ENCODE data around the gene CDH12. TPM values are rescaled to one million over a fixed set of nuclear protein-coding genes. Genes with fewer than 3 reads are reported as not detected.
"Not testable (repeated sequence)": the region's sequence is repeated elsewhere in the genome, so short reads cannot be mapped to it uniquely, and the experiment has no call there.

Gene CDH12
- total RNA-seq, 3 donors from 2014 or later: not detected

DNA sequence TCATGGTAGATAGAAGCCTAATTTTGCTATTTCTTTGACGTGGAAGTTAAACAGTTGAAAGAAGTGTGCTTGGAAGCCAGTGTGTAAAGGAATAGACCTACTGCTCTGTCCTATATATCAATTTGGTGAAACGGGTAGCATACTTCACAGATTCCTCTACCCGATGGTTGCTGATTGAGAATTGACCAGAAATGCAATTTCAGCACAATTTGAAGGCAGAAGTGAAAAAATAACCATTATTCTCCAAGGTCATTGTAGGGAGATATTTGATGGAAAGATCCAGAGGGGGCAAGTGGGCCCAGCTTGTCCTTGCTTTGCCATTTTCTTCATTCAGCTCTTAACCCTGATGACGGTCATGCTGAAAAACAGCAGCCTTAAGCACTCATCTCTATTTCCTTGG is 15.3 kb downstream of the CDH12 start:
- no peaks in the 10 kb centered on the region for H3K36me3 Mint-ChIP-seq (ENCODE audit: insufficient read depth)
- DNase-seq (no peak), ATAC-seq (no peak)
- no peaks in the 10 kb centered on the region for H3K4me1 Mint-ChIP-seq (ENCODE audit: low read depth)
- H3K27me3 Mint-ChIP-seq (ENCODE audit: low read depth): no peaks in the 10 kb centered on the region
- H3K4me3 Mint-ChIP-seq: no peak overlapping the region
- H3K9me3 Mint-ChIP-seq: peaks cover 21% of the 10 kb centered on the region

- no peak for ATAC-seq
- no peak for DNase-seq
- H3K9me3 Mint-ChIP-seq: peaks cover 10% of the 10 kb centered on the region
- no peaks in the 10 kb centered on the region for H3K36me3 Mint-ChIP-seq (ENCODE audit: insufficient read depth)
- no peaks in the 10 kb centered on the region for H3K27me3 Mint-ChIP-seq (ENCODE audit: low read depth)
- H3K4me1 Mint-ChIP-seq (ENCODE audit: low read depth): no peaks in the 10 kb centered on the region
- H3K4me3 Mint-ChIP-seq: no peak overlapping the region
Observed at GRCh38 chr5:22835686-22836085, 17.5 kb downstream of the CDH12 start.

DNA sequence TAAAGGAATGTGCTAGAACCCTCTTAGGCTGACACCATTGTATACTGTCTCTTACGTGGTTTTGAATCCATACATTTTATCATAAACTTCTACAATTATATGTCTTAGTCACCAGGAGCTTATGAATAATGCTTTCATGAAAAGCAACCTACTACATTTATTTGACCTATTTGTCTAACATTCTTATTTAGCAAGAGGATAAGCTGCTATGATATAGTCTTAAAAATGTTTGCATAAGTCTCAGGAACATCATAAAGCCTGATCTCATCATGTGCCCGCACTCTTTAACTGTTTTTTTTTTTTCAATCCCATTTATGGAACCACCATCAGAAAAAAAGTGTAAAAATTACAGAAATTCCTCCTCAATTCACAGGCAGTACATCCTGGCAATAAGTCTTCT is 59.7 kb downstream of the CDH12 start:
- H3K36me3 Mint-ChIP-seq (ENCODE audit: insufficient read depth): no peaks in the 10 kb centered on the region
- no peaks in the 10 kb centered on the region for H3K27me3 Mint-ChIP-seq (ENCODE audit: low read depth)
- no peaks in the 10 kb centered on the region for H3K4me1 Mint-ChIP-seq (ENCODE audit: low read depth)
- no peak for ATAC-seq
- no peak for DNase-seq
- peaks cover 13% of the 10 kb centered on the region for H3K9me3 Mint-ChIP-seq
- H3K4me3 Mint-ChIP-seq: no peak overlapping the region

DNA sequence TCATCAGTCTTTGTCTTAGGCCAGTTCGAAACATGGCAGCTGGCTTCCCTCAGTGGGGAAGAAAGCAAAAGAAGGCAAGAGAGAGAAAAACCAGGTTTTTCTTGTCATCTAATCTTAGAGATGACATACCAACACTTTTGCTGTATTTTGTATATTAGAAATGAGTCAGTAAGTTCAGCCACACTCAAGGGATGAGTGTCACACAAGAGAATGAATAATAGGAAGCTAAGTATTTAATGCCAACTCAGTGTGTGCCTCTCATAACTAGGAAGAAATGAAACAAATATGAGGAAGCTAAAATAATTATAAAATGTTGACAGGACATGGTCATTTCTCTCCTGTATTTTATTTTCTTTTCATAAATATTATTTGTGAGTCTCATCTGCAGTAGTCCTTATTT is 65.3 kb downstream of the CDH12 start:
- no peak overlapping the region for H3K4me3 Mint-ChIP-seq
- DNase-seq (no peak), ATAC-seq (no peak)
- no peaks in the 10 kb centered on the region for H3K27me3 Mint-ChIP-seq (ENCODE audit: low read depth)
- no peaks in the 10 kb centered on the region for H3K4me1 Mint-ChIP-seq (ENCODE audit: low read depth)
- H3K36me3 Mint-ChIP-seq (ENCODE audit: insufficient read depth): no peaks in the 10 kb centered on the region
- H3K9me3 Mint-ChIP-seq: peaks cover 12% of the 10 kb centered on the region

- no peak for DNase-seq
- no peaks in the 10 kb centered on the region for H3K27me3 Mint-ChIP-seq (ENCODE audit: low read depth)
- no peaks in the 10 kb centered on the region for H3K36me3 Mint-ChIP-seq (ENCODE audit: insufficient read depth)
- peaks cover 12% of the 10 kb centered on the region for H3K9me3 Mint-ChIP-seq
- no peaks in the 10 kb centered on the region for H3K4me1 Mint-ChIP-seq (ENCODE audit: low read depth)
- no peak for ATAC-seq
- H3K4me3 Mint-ChIP-seq: no peak overlapping the region
Observed at GRCh38 chr5:22787398-22787797, 65.7 kb downstream of the CDH12 start.

GRCh38 chr5:22780756-22781155 is 72.4 kb downstream of the CDH12 start:
- peaks cover 5% of the 10 kb centered on the region for H3K9me3 Mint-ChIP-seq
- DNase-seq (no peak), ATAC-seq (no peak)
- H3K4me1 Mint-ChIP-seq (ENCODE audit: low read depth): no peaks in the 10 kb centered on the region
- no peaks in the 10 kb centered on the region for H3K27me3 Mint-ChIP-seq (ENCODE audit: low read depth)
- no peaks in the 10 kb centered on the region for H3K36me3 Mint-ChIP-seq (ENCODE audit: insufficient read depth)
- H3K4me3 Mint-ChIP-seq: no peak overlapping the region

GRCh38 chr5:22779499-22779898 is 73.6 kb downstream of the CDH12 start:
- Mint-ChIP-seq H3K36me3 (ENCODE audit: insufficient read depth) (no peaks in the 10 kb centered on the region), H3K4me1 (ENCODE audit: low read depth) (no peaks in the 10 kb centered on the region), H3K4me3 (no peak overlapping the region), H3K9me3 (peaks cover 7% of the 10 kb centered on the region), H3K27me3 (ENCODE audit: low read depth) (no peaks in the 10 kb centered on the region)
- ATAC-seq (no peak), DNase-seq (no peak)

GRCh38 chr5:22776285-22776684 is 76.9 kb downstream of the CDH12 start:
- Mint-ChIP-seq H3K36me3 (ENCODE audit: insufficient read depth) (no peaks in the 10 kb centered on the region), H3K4me3 (no peak overlapping the region), H3K4me1 (ENCODE audit: low read depth) (no peaks in the 10 kb centered on the region), H3K9me3 (peaks cover 11% of the 10 kb centered on the region), H3K27me3 (ENCODE audit: low read depth) (no peaks in the 10 kb centered on the region)
- ATAC-seq (no peak), DNase-seq (no peak)

DNA sequence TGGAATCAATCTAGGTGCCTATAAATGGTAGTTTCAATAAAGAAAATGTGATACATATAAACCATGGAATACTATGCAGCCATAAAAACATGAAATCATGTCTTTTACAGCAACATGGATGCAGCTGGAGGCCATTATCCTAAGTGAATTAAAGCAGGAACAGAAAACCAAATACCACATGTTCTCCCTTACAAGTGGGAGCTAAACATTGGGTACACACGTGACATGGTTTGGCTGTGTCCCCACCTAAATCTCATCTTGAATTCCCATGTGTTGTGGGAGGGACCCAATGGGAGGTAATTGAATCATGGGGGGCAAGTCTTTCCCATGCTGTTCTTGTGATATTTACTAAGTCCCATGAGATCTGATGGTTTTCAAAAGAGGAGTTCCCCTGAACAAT is 78.9 kb downstream of the CDH12 start:
- peaks cover 14% of the 10 kb centered on the region for H3K9me3 Mint-ChIP-seq
- ATAC-seq; H3K4me1 Mint-ChIP-seq (ENCODE audit: low read depth); H3K36me3 Mint-ChIP-seq (ENCODE audit: insufficient read depth); H3K27me3 Mint-ChIP-seq (ENCODE audit: low read depth); H3K4me3 Mint-ChIP-seq; DNase-seq: not testable (repeated sequence)

DNA sequence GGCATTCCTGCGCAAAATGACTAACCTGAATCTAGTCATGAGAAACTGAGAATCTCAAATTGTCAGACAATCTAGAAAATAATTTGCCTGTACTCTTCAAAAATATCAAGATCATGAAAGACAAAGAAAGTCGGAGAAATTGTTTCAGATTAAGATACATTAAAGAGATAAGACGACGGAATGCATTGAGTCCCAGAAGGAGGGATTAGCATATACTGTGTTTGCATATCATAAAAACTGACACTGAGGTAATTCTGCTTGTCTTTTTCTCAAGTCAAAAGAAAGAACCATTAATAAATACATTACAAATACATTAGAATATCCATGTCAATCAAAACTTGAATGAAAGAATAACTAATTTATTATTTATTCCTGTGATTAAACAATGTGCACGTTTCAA is 88.4 kb downstream of the CDH12 start:
- Mint-ChIP-seq H3K27me3 (ENCODE audit: low read depth) (no peaks in the 10 kb centered on the region), H3K4me1 (ENCODE audit: low read depth) (no peaks in the 10 kb centered on the region), H3K9me3 (peaks cover 4% of the 10 kb centered on the region), H3K4me3 (no peak overlapping the region), H3K36me3 (ENCODE audit: insufficient read depth) (no peaks in the 10 kb centered on the region)
- ATAC-seq (no peak), DNase-seq (no peak)

DNA sequence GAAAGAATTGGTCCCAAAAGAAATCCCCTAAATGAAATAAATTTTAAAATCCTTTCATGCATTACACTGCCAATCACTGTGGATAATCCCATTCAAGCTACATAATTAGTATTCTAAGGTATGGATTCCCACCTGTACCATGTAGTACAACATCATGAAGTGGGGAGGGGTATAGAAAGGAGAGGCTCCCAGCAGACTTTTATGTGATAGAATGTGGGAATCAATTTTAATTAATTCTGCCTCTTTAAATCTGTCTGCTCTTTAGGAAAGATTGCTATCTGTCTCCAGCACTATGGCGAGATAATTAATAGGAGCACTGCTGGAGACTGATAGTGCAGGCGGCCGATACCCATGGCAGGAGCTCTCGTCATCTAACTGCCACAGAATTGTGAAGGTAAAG is 95.4 kb downstream of the CDH12 start:
- no peak overlapping the region for H3K4me3 Mint-ChIP-seq
- H3K4me1 Mint-ChIP-seq (ENCODE audit: low read depth): no peaks in the 10 kb centered on the region
- H3K36me3 Mint-ChIP-seq (ENCODE audit: insufficient read depth): no peaks in the 10 kb centered on the region
- H3K27me3 Mint-ChIP-seq (ENCODE audit: low read depth): no peaks in the 10 kb centered on the region
- H3K9me3 Mint-ChIP-seq: peaks cover 8% of the 10 kb centered on the region
- DNase-seq (no peak), ATAC-seq (no peak)

DNA sequence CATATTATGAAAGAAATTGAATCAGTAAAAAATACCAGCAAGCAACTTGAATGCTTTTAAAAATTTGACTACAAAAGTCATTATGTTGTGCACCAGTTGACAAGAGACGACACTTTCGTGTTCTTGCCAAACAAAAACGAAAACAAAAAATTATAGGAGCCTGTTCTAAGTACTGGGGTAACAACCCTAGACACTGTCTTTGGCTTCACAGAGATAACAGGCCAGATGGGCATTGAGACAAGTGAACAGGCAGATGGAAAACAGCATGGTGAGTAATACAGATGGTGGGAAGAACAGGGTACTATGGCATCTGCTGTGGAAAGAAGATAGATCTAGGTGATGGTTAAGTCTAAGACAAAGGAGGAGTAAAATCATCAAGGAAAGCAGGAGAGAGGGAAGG is 99.0 kb downstream of the CDH12 start:
- no peak overlapping the region for H3K4me3 Mint-ChIP-seq
- no peak for DNase-seq
- no peak for ATAC-seq
- no peaks in the 10 kb centered on the region for H3K4me1 Mint-ChIP-seq (ENCODE audit: low read depth)
- H3K9me3 Mint-ChIP-seq: peaks cover 12% of the 10 kb centered on the region
- no peaks in the 10 kb centered on the region for H3K36me3 Mint-ChIP-seq (ENCODE audit: insufficient read depth)
- no peaks in the 10 kb centered on the region for H3K27me3 Mint-ChIP-seq (ENCODE audit: low read depth)

DNA sequence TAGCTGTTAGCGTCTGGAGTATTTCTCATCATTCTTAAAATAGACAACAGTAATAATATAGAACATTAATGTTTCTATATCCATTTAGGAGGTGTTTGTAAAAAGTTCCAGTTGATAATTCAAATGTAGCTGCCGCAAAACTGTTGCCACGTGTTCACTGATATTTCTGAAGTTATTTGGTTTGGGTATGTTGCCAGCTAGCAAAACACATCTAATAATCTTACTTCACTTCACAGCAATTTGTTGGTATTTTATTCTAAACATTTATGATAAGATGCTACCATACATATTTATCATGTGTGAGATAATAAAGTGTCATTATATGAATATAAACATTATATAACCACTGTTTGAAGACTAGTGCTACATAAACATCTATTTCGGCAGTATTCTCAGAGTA is 101.6 kb downstream of the CDH12 start:
- no peaks in the 10 kb centered on the region for H3K36me3 Mint-ChIP-seq (ENCODE audit: insufficient read depth)
- H3K4me3 Mint-ChIP-seq: no peak overlapping the region
- peaks cover 12% of the 10 kb centered on the region for H3K9me3 Mint-ChIP-seq
- H3K27me3 Mint-ChIP-seq (ENCODE audit: low read depth): no peaks in the 10 kb centered on the region
- ATAC-seq (no peak), DNase-seq (no peak)
- no peaks in the 10 kb centered on the region for H3K4me1 Mint-ChIP-seq (ENCODE audit: low read depth)

- H3K36me3 Mint-ChIP-seq (ENCODE audit: insufficient read depth): no peaks in the 10 kb centered on the region
- no peak for DNase-seq
- peaks cover 6% of the 10 kb centered on the region for H3K9me3 Mint-ChIP-seq
- H3K4me3 Mint-ChIP-seq: no peak overlapping the region
- no peak for ATAC-seq
- no peaks in the 10 kb centered on the region for H3K27me3 Mint-ChIP-seq (ENCODE audit: low read depth)
- H3K4me1 Mint-ChIP-seq (ENCODE audit: low read depth): no peaks in the 10 kb centered on the region
Observed at GRCh38 chr5:22736443-22737003, 116.6 kb downstream of the CDH12 start.

DNA sequence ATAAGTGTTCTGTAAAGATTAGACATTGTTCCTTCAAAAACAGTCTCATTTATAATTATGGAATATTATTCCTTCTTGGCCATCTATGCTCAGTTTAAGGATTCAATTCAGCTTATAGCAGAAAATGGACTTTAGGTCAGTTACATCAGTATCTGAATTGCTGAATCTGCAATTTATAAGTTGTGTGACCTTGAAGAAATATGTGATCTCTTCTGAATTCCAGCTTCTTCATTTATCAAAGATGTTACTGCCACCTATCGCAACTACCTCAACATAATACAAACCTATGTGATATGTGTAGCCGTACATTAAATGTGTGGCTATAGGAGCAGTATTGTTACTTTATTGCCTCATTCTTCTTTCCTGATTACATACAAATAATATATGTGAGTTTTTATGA is 118.2 kb downstream of the CDH12 start:
- H3K9me3 Mint-ChIP-seq: peaks cover 5% of the 10 kb centered on the region
- H3K27me3 Mint-ChIP-seq (ENCODE audit: low read depth): no peaks in the 10 kb centered on the region
- DNase-seq (no peak), ATAC-seq (no peak)
- no peaks in the 10 kb centered on the region for H3K4me1 Mint-ChIP-seq (ENCODE audit: low read depth)
- no peak overlapping the region for H3K4me3 Mint-ChIP-seq
- no peaks in the 10 kb centered on the region for H3K36me3 Mint-ChIP-seq (ENCODE audit: insufficient read depth)

- Mint-ChIP-seq H3K4me3 (no peak overlapping the region), H3K9me3 (peaks cover 13% of the 10 kb centered on the region), H3K4me1 (ENCODE audit: low read depth) (no peaks in the 10 kb centered on the region), H3K27me3 (ENCODE audit: low read depth) (no peaks in the 10 kb centered on the region), H3K36me3 (ENCODE audit: insufficient read depth) (no peaks in the 10 kb centered on the region)
- DNase-seq: no peak
- ATAC-seq: no peak
Observed at GRCh38 chr5:22728610-22729009, 124.5 kb downstream of the CDH12 start.

Measured in activated T-cell treated with anti-CD3 and anti-CD28 coated beads, Interleukin-2, amount 50 U/mL, for 4 hours (primary cell).